ENCODE results near the gene NHS.

NHS gene

GRCh38 chrX:17403189-17403691, 28.2 kb downstream of the NHS start:
- TF ChIP-seq Cebpa-rat (IDR thresholded peaks at IDR 0.05) = no peak
- H3K27ac ChIP-seq = no peak overlapping the region
- H4K20me1 ChIP-seq = no peaks in the 10 kb centered on the region
- no peak overlapping the region for H3K9ac ChIP-seq
- H3K9me3 ChIP-seq = peaks cover 5% of the 10 kb centered on the region
- H3K27me3 ChIP-seq = peaks cover 86% of the 10 kb centered on the region
- no peaks in the 10 kb centered on the region for H3K4me1 ChIP-seq
- H3K4me3 ChIP-seq = no peak overlapping the region
- H3K4me2 ChIP-seq = no peak overlapping the region
- no peaks in the 10 kb centered on the region for H3K36me3 ChIP-seq

DNA sequence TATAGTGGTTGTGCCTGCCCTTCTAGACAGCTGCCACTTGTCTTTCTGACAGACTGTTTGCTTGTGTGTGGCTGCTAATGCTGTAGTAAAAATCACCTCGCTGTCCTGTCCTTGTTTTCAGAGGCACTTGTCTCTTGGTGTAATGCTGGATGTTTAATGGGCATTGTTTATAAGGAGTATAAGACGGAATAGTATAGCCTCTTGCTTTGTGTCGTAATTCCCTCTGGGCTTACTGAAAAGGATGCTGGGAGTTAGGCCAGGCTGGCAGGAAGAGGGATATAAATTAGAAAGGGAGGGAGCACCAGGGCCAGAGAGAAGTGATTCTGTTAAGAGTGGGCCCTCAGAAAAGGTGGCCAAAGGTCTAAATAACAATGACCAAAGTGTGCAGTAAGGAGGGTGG, 29.0 kb downstream of the NHS start:
- TF ChIP-seq Cebpa-rat (IDR thresholded peaks at IDR 0.05) = no peak
- Histone ChIP-seq H3K4me2 (no peak overlapping the region), H3K9ac (no peak overlapping the region)

DNA sequence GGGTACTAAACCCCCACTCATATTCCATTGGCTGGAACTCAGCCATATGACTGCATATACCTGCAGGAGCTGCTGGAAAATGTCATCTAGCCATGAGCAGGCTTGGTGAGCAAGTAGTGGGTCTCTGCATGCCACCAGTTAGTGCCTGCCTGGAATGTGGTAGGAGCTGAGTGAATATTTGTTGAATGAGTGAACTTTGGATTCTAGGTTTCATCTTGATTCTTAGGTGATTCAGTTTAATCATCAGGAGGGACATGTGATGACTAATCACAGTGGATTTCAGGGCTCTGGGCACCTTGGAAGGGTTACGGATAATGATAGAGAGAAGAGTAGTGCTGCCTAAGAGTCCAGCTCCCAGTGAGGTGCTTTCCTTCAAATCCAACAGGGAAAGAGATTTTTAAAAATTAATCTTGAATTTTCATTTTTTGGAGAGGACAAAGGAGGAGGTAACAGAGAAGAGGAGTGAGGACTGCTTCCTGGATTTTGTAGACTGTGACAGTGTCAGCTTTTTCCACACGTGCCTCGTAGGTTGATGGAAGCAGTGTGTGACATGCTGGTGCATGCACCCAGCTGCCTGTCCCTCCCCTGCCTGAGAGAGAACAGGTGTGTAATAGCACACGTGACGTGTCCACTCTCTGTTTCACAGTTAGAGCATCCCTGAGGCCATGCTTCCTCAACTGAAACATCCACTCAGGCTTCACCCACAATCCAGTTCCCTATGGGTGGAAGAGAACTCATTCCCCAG, 30.4 kb downstream of the NHS start:
- Histone ChIP-seq H3K4me3 (no peak overlapping the region), H3K9me3 (no peaks in the 10 kb centered on the region), H4K20me1 (no peaks in the 10 kb centered on the region), H3K4me2 (no peak overlapping the region), H3K4me1 (no peaks in the 10 kb centered on the region), H3K27ac (no peak overlapping the region), H3K27me3 (peaks cover 89% of the 10 kb centered on the region), H3K9ac (no peak overlapping the region), H3K36me3 (no peaks in the 10 kb centered on the region)
- no peak for TF ChIP-seq Cebpa-rat (IDR thresholded peaks at IDR 0.05)

More for the DNA sequence above, 29.0 kb downstream of the NHS start:
- H4K20me1 ChIP-seq = no peaks in the 10 kb centered on the region
- no peaks in the 10 kb centered on the region for H3K4me1 ChIP-seq
- H3K27ac ChIP-seq = no peak overlapping the region
- no peaks in the 10 kb centered on the region for H3K9me3 ChIP-seq
- peaks cover 86% of the 10 kb centered on the region for H3K27me3 ChIP-seq
- no peaks in the 10 kb centered on the region for H3K36me3 ChIP-seq
- no peak overlapping the region for H3K4me3 ChIP-seq

DNA sequence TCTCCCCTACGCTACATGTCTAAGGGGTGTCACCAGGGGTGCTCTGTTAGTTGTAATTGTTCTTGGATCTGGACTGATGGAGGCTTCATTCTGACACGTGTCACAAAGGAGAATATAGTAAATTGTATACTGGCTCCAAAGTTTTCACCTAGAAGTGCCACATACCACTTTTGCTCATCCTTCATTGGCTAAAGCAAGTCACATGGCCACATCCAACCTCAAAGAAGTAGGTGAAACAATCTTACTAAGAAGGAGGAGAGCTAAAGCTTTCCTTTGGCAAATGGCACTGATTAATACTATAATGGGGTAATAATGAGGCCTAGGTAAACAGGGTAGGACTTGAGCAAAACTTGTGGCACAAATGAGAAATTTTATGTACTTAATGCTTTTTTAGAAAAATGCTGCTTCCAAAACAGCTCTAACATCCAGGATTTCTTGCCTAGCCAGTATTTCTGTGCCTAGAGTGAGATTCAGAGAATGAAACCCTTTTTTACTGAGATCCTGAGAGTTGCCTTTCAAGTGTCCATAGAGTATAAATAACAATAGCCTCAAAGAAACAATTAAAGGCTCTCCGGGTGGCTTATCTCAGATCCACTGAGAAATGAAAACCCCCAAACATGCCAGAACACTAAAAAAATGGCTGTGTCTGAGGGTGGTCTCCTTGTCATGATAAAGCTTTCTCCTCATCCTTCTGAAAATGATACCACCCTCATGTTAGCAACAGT, 34.7 kb downstream of the NHS start:
- H3K27ac ChIP-seq = no peak overlapping the region
- H3K36me3 ChIP-seq = no peaks in the 10 kb centered on the region
- no peak overlapping the region for H3K4me3 ChIP-seq
- H3K9me3 ChIP-seq = no peaks in the 10 kb centered on the region
- no peak overlapping the region for H3K4me2 ChIP-seq
- H3K4me1 ChIP-seq = no peaks in the 10 kb centered on the region
- peaks cover 97% of the 10 kb centered on the region for H3K27me3 ChIP-seq
- H3K9ac ChIP-seq = no peak overlapping the region
- TF ChIP-seq Cebpa-rat (IDR thresholded peaks at IDR 0.05) = no peak
- no peaks in the 10 kb centered on the region for H4K20me1 ChIP-seq

DNA sequence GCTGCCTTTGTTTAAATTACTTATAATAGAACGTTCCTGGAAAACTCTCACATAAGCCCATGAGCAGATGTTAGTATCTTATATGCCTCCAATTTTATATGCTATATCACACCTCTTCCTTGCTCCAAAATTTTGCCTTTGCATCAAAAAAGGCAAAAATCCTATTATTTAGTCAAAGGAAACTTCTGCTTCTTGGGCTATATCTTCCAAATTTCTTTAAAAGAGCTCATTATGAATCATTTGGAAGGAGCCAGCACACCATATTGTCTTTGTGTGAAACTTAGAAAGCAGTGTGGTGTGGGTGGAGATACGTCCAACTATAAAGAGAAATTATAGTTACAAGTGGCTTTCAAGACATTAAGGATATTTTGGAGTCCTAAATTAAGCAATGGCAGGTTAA, 35.7 kb downstream of the NHS start:
- no peak for TF ChIP-seq Cebpa-rat (IDR thresholded peaks at IDR 0.05)
- no peak overlapping the region for H3K4me2 ChIP-seq

GRCh38 chrX:17411205-17411604, 36.2 kb downstream of the NHS start:
- no peaks in the 10 kb centered on the region for H3K4me1 ChIP-seq
- H3K9me3 ChIP-seq = no peaks in the 10 kb centered on the region
- H3K4me3 ChIP-seq = no peak overlapping the region
- no peak overlapping the region for H3K9ac ChIP-seq
- TF ChIP-seq Cebpa-rat (IDR thresholded peaks at IDR 0.05) = no peak
- no peaks in the 10 kb centered on the region for H4K20me1 ChIP-seq
- no peaks in the 10 kb centered on the region for H3K36me3 ChIP-seq
- H3K4me2 ChIP-seq = no peak overlapping the region
- peaks cover 97% of the 10 kb centered on the region for H3K27me3 ChIP-seq
- no peak overlapping the region for H3K27ac ChIP-seq

More for the DNA sequence above, 35.7 kb downstream of the NHS start:
- no peaks in the 10 kb centered on the region for H3K9me3 ChIP-seq
- no peak overlapping the region for H3K4me3 ChIP-seq
- no peaks in the 10 kb centered on the region for H3K4me1 ChIP-seq
- H3K27ac ChIP-seq = no peak overlapping the region
- peaks cover 97% of the 10 kb centered on the region for H3K27me3 ChIP-seq
- no peaks in the 10 kb centered on the region for H4K20me1 ChIP-seq
- no peak overlapping the region for H3K9ac ChIP-seq
- no peaks in the 10 kb centered on the region for H3K36me3 ChIP-seq

GRCh38 chrX:17412692-17413091, 37.7 kb downstream of the NHS start:
- Histone ChIP-seq H3K4me2 (no peak overlapping the region), H3K27ac (no peak overlapping the region)

GRCh38 chrX:17413228-17413627, 38.2 kb downstream of the NHS start:
- Histone ChIP-seq H3K27me3 (peaks cover 96% of the 10 kb centered on the region), H3K4me3 (no peak overlapping the region), H3K4me2 (no peak overlapping the region), H3K27ac (no peak overlapping the region), H3K9me3 (no peaks in the 10 kb centered on the region), H3K4me1 (no peaks in the 10 kb centered on the region), H4K20me1 (no peaks in the 10 kb centered on the region), H3K36me3 (no peaks in the 10 kb centered on the region), H3K9ac (no peak overlapping the region)
- TF ChIP-seq Cebpa-rat (IDR thresholded peaks at IDR 0.05) = no peak

More at GRCh38 chrX:17412692-17413091, 37.7 kb downstream of the NHS start:
- Histone ChIP-seq H3K36me3 (no peaks in the 10 kb centered on the region), H3K4me1 (no peaks in the 10 kb centered on the region), H3K9me3 (no peaks in the 10 kb centered on the region), H3K27me3 (peaks cover 95% of the 10 kb centered on the region), H4K20me1 (no peaks in the 10 kb centered on the region), H3K4me3 (no peak overlapping the region), H3K9ac (no peak overlapping the region)
- no peak for TF ChIP-seq Cebpa-rat (IDR thresholded peaks at IDR 0.05)

- no peak for TF ChIP-seq Cebpa-rat (IDR thresholded peaks at IDR 0.05)
- H3K27me3 ChIP-seq = peaks cover 96% of the 10 kb centered on the region
- no peaks in the 10 kb centered on the region for H3K4me1 ChIP-seq
- no peaks in the 10 kb centered on the region for H4K20me1 ChIP-seq
- no peaks in the 10 kb centered on the region for H3K36me3 ChIP-seq
- H3K9me3 ChIP-seq = no peaks in the 10 kb centered on the region
- H3K27ac ChIP-seq = no peak overlapping the region
- no peak overlapping the region for H3K4me3 ChIP-seq
- H3K4me2 ChIP-seq = no peak overlapping the region
- no peak overlapping the region for H3K9ac ChIP-seq
Observed at GRCh38 chrX:17414027-17414658, 39.1 kb downstream of the NHS start.

GRCh38 chrX:17414839-17415238, 39.8 kb downstream of the NHS start:
- Histone ChIP-seq H4K20me1 (no peaks in the 10 kb centered on the region), H3K36me3 (no peaks in the 10 kb centered on the region), H3K4me3 (no peak overlapping the region), H3K9me3 (no peaks in the 10 kb centered on the region), H3K4me1 (no peaks in the 10 kb centered on the region), H3K27ac (no peak overlapping the region), H3K27me3 (peaks cover 96% of the 10 kb centered on the region), H3K4me2 (no peak overlapping the region), H3K9ac (no peak overlapping the region)
- no peak for TF ChIP-seq Cebpa-rat (IDR thresholded peaks at IDR 0.05)
